ENCODE data around the gene CDC25B. TPM values are rescaled to one million over a fixed set of nuclear protein-coding genes. Genes with fewer than 3 reads are reported as not detected.
A peak's percentile ranks its signal among the peaks of the same experiment; 100 is the strongest.

Gene CDC25B
- total and polyA plus RNA-seq, 2 of the 13 experiments (the other 11 are each of a cell fraction or from before 2014, with no cell fraction given): 14.5 to 19.4 TPM

DNA sequence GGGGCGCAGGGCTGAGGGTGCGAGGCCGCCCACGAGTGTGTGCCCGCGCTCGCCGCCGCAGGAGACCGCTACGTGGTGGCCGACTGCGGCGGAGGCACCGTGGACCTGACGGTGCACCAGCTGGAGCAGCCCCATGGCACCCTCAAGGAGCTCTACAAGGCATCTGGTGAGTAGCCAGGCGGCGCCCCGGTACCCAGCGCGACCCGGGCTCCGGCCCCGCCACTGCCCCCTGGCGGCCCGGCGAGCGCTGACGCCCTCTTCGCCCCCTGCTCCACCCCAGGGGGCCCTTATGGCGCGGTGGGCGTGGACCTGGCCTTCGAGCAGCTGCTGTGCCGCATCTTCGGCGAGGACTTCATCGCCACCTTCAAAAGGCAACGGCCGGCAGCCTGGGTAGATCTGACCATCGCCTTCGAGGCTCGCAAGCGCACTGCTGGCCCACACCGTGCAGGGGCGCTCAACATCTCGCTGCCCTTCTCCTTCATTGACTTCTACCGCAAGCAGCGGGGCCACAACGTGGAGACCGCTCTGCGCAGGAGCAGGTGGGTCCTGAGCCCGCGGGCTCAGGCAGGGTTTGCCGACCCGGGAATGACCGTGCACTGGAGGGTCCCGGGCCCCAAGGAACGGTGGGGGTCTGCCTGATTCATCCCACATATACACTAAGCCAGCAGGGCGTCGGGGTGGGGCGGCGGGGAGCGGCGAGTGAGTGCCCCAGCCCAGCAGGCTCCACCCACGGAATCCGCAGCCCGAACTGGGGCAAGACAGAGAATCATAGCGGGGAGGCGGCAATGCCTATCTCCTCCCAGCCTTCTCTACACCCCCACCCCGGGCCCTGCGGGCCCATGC lies 46.2 kb upstream of the CDC25B start (continued):
- TF ChIP-seq, protein P1, sequence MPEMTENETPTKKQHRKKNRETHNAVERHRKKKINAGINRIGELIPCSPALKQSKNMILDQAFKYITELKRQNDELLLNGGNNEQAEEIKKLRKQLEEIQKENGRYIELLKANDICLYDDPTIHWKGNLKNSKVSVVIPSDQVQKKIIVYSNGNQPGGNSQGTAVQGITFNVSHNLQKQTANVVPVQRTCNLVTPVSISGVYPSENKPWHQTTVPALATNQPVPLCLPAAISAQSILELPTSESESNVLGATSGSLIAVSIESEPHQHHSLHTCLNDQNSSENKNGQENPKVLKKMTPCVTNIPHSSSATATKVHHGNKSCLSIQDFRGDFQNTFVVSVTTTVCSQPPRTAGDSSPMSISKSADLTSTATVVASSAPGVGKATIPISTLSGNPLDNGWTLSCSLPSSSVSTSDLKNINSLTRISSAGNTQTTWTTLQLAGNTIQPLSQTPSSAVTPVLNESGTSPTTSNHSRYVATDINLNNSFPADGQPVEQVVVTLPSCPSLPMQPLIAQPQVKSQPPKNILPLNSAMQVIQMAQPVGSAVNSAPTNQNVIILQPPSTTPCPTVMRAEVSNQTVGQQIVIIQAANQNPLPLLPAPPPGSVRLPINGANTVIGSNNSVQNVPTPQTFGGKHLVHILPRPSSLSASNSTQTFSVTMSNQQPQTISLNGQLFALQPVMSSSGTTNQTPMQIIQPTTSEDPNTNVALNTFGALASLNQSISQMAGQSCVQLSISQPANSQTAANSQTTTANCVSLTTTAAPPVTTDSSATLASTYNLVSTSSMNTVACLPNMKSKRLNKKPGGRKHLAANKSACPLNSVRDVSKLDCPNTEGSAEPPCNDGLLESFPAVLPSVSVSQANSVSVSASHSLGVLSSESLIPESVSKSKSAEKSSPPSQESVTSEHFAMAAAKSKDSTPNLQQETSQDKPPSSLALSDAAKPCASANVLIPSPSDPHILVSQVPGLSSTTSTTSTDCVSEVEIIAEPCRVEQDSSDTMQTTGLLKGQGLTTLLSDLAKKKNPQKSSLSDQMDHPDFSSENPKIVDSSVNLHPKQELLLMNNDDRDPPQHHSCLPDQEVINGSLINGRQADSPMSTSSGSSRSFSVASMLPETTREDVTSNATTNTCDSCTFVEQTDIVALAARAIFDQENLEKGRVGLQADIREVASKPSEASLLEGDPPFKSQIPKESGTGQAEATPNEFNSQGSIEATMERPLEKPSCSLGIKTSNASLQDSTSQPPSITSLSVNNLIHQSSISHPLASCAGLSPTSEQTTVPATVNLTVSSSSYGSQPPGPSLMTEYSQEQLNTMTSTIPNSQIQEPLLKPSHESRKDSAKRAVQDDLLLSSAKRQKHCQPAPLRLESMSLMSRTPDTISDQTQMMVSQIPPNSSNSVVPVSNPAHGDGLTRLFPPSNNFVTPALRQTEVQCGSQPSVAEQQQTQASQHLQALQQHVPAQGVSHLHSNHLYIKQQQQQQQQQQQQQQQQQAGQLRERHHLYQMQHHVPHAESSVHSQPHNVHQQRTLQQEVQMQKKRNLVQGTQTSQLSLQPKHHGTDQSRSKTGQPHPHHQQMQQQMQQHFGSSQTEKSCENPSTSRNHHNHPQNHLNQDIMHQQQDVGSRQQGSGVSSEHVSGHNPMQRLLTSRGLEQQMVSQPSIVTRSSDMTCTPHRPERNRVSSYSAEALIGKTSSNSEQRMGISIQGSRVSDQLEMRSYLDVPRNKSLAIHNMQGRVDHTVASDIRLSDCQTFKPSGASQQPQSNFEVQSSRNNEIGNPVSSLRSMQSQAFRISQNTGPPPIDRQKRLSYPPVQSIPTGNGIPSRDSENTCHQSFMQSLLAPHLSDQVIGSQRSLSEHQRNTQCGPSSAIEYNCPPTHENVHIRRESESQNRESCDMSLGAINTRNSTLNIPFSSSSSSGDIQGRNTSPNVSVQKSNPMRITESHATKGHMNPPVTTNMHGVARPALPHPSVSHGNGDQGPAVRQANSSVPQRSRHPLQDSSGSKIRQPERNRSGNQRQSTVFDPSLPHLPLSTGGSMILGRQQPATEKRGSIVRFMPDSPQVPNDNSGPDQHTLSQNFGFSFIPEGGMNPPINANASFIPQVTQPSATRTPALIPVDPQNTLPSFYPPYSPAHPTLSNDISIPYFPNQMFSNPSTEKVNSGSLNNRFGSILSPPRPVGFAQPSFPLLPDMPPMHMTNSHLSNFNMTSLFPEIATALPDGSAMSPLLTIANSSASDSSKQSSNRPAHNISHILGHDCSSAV (CRISPR knock-in tag; IDR thresholded peaks at IDR 0.05; ENCODE audit: borderline replicate concordance): no peak
- TF ChIP-seq TMF1 (CRISPR knock-in tag; IDR thresholded peaks at IDR 0.05; ENCODE audit: low read depth): no peak
- TF ChIP-seq, protein P2, sequence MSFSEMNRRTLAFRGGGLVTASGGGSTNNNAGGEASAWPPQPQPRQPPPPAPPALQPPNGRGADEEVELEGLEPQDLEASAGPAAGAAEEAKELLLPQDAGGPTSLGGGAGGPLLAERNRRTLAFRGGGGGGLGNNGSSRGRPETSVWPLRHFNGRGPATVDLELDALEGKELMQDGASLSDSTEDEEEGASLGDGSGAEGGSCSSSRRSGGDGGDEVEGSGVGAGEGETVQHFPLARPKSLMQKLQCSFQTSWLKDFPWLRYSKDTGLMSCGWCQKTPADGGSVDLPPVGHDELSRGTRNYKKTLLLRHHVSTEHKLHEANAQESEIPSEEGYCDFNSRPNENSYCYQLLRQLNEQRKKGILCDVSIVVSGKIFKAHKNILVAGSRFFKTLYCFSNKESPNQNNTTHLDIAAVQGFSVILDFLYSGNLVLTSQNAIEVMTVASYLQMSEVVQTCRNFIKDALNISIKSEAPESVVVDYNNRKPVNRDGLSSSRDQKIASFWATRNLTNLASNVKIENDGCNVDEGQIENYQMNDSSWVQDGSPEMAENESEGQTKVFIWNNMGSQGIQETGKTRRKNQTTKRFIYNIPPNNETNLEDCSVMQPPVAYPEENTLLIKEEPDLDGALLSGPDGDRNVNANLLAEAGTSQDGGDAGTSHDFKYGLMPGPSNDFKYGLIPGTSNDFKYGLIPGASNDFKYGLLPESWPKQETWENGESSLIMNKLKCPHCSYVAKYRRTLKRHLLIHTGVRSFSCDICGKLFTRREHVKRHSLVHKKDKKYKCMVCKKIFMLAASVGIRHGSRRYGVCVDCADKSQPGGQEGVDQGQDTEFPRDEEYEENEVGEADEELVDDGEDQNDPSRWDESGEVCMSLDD (CRISPR knock-in tag; IDR thresholded peaks at IDR 0.05; ENCODE audit: borderline replicate concordance): 0 out of 2 replicates have a peak, but pooled peaks have one; percentile 29
- no peak for TF ChIP-seq ARNT (IDR thresholded peaks at IDR 0.05)
- TF ChIP-seq ONECUT2 (CRISPR knock-in tag; IDR thresholded peaks at IDR 0.05): no peak
- no peak for TF ChIP-seq REXO4 (CRISPR knock-in tag; IDR thresholded peaks at IDR 0.05; ENCODE audit: borderline replicate concordance)
- TF ChIP-seq SOX6 (IDR thresholded peaks at IDR 0.05): no peak
- peak; percentile 39; the same call in 1 of the 2 replicates for TF ChIP-seq SOX6 (CRISPR knock-in tag; IDR thresholded peaks at IDR 0.05)
- TF ChIP-seq PHF20 (CRISPR knock-in tag; IDR thresholded peaks at IDR 0.05): no peak
- no peak for TF ChIP-seq ZNF253 (CRISPR knock-in tag; IDR thresholded peaks at IDR 0.05; ENCODE audit: borderline replicate concordance)
- no peak for TF ChIP-seq RBM39 (IDR thresholded peaks at IDR 0.05; ENCODE audit: low read depth, low read length, poor library complexity, severe bottlenecking)
- TF ChIP-seq, protein P3, sequence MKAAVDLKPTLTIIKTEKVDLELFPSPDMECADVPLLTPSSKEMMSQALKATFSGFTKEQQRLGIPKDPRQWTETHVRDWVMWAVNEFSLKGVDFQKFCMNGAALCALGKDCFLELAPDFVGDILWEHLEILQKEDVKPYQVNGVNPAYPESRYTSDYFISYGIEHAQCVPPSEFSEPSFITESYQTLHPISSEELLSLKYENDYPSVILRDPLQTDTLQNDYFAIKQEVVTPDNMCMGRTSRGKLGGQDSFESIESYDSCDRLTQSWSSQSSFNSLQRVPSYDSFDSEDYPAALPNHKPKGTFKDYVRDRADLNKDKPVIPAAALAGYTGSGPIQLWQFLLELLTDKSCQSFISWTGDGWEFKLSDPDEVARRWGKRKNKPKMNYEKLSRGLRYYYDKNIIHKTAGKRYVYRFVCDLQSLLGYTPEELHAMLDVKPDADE (CRISPR knock-in tag; IDR thresholded peaks at IDR 0.05): 0 out of 2 replicates have a peak, but pooled peaks have one; percentile 11
- peak; percentile 66; the same call in 1 of the 2 replicates for TF ChIP-seq SPEN (CRISPR knock-in tag; IDR thresholded peaks at IDR 0.05; ENCODE audit: low read depth)
- 0 out of 2 replicates have a peak, but pooled peaks have one; percentile 65 for TF ChIP-seq ZNF124 (CRISPR knock-in tag; IDR thresholded peaks at IDR 0.05)
- no peak for TF ChIP-seq REL (CRISPR knock-in tag; conservative IDR thresholded peaks at IDR 0.05)
- no peak for TF ChIP-seq ZKSCAN8 (CRISPR knock-in tag; IDR thresholded peaks at IDR 0.05; ENCODE audit: borderline replicate concordance)
- peak; percentile 69; the same call in 1 of the 2 replicates for TF ChIP-seq HOXA5 (CRISPR knock-in tag; IDR thresholded peaks at IDR 0.05)
- no peak for TF ChIP-seq NBN (conservative IDR thresholded peaks at IDR 0.05)

Measured in HepG2 (cell line).